Endothelial cell of umbilical vein (primary cell): ENCODE results near the gene PLPP2. TPM values are rescaled to one million over a fixed set of nuclear protein-coding genes. Genes with fewer than 3 reads are reported as not detected.
A peak's percentile ranks its signal among the peaks of the same experiment; 100 is the strongest.

Source experiments
- BruUV-seq: library from RNA; stranded (reverse); fragments of 400-500 nt; replicated peaks from 2 replicates; lab custom pipeline; 2021; lab: Mats Ljungman, UMichigan
- CTCF ChIA-PET: fragments of 300-600, 350-600 bp; sonication (Branson Sonifier 250); formaldehyde crosslinking; loops from one replicate; lab custom pipeline; 2021; ENCODE audit warnings: antibody characterized with exemption, inconsistent platforms; lab: Charles Lee
- POLR2A ChIA-PET: fragments of 300-600, 350-600 bp; sonication (Branson Sonifier 250); formaldehyde crosslinking; loops from one replicate; lab custom pipeline; 2021; ENCODE audit warnings: antibody characterized with exemption, inconsistent platforms; lab: Charles Lee
- DNase-seq: peaks from one replicate; pipeline ENCODE4 v3.0.0-alpha.2; 2011; ENCODE audit warnings: low read depth, low spot score
- FAIRE-seq: peaks from 2 replicates; lab custom pipeline; 2011; peaks lifted over from hg19 to GRCh38; lab: Jason Lieb, UNC
- H2AFZ ChIP-seq: 2 replicates; pipeline ENCODE4 v1.6.0; 2012; ENCODE audit warnings: low read depth, low read length, control low read depth, inconsistent platforms
- H3K27ac ChIP-seq: 2 replicates; pipeline ENCODE4 v1.5.1; 2011; ENCODE audit warnings: low read depth, mild to moderate bottlenecking, control low read depth, low read length, moderate library complexity; ENCODE audit not compliant: insufficient read depth
- H3K27me3 ChIP-seq, 2 experiments: 2 replicates each; pipeline versions ENCODE4 v1.6.0 to v1.6.1; 2011; ENCODE audit warnings: low read length in 2 of 2, mixed read lengths in 1 of 2; ENCODE audit not compliant: control insufficient read depth in 2 of 2, insufficient read depth in 2 of 2
- H3K36me3 ChIP-seq, 2 experiments: 2 replicates in 1 of 2; 3 replicates in 1 of 2; pipeline ENCODE4 v1.5.1; 2011; ENCODE audit warnings: low read length in 2 of 2, mild to moderate bottlenecking in 1 of 2, moderate library complexity in 1 of 2; ENCODE audit not compliant: control insufficient read depth in 2 of 2, insufficient read depth in 2 of 2; ENCODE audit errors: extremely low read depth in 1 of 2
- H3K4me1 ChIP-seq: 3 replicates; pipeline ENCODE4 v1.5.1; 2011; ENCODE audit warnings: mild to moderate bottlenecking, low read length; ENCODE audit not compliant: control insufficient read depth, insufficient read depth; ENCODE audit errors: extremely low read depth
- H3K4me2 ChIP-seq: 2 replicates; pipeline ENCODE4 v1.6.1; 2011; ENCODE audit warnings: low read length, control low read depth, mixed read lengths; ENCODE audit not compliant: insufficient read depth
- H3K4me3 ChIP-seq, 3 experiments: fragments of 200-600 bp in 1 of 3; sonication (generic), shearing (Covaris generic) in 1 of 3; replicated peaks in 1 of 3; 2 replicates each; pipeline ENCODE4 v1.5.1; 2011 to 2016; ENCODE audit warnings: control low read depth in 3 of 3, low read length in 3 of 3, mild to moderate bottlenecking in 2 of 3, inconsistent platforms in 1 of 3, low read depth in 1 of 3, moderate library complexity in 1 of 3; ENCODE audit not compliant: insufficient read depth in 1 of 3
- H3K79me2 ChIP-seq: 2 replicates; pipeline ENCODE4 v1.6.0; 2012; ENCODE audit warnings: low read length, inconsistent platforms; ENCODE audit not compliant: control insufficient read depth, insufficient read depth
- H3K9ac ChIP-seq: replicated peaks from 2 replicates; pipeline ENCODE3; 2011; ENCODE audit warnings: low read length, control low read depth; ENCODE audit not compliant: insufficient read depth; ENCODE audit errors: extremely low read depth
- H3K9me1 ChIP-seq: replicated peaks from 3 replicates; pipeline ENCODE4 v1.6.0; 2011; ENCODE audit warnings: mild to moderate bottlenecking, low read length; ENCODE audit not compliant: control insufficient read depth, insufficient read depth; ENCODE audit errors: extremely low read depth
- H3K9me3 ChIP-seq: replicated peaks from 2 replicates; pipeline ENCODE4 v1.5.1; 2012; ENCODE audit warnings: low read length, inconsistent platforms; ENCODE audit not compliant: control insufficient read depth, insufficient read depth
- H4K20me1 ChIP-seq: replicated peaks from 2 replicates; pipeline ENCODE3; 2011; ENCODE audit warnings: mild to moderate bottlenecking, low read length; ENCODE audit not compliant: control insufficient read depth, insufficient read depth; ENCODE audit errors: extremely low read depth
- CTCF ChIP-seq, 2 donors: IDR thresholded peaks; 1 replicate in 1 of 2; 2 replicates in 1 of 2; pipeline ENCODE4 v1.5.1; 2011; ENCODE audit warnings: low read length in 2 of 2, mild to moderate bottlenecking in 2 of 2, moderate library complexity in 2 of 2, control low read depth in 1 of 2, inconsistent platforms in 1 of 2, low read depth in 1 of 2; ENCODE audit not compliant: insufficient read depth in 1 of 2; ENCODE audit errors: extremely low read depth in 1 of 2
- EZH2 ChIP-seq: IDR thresholded peaks from 2 replicates; pipeline ENCODE4 v1.6.1; 2012; ENCODE audit warnings: borderline replicate concordance, low read depth, mild to moderate bottlenecking, moderate library complexity, low read length, inconsistent platforms; ENCODE audit not compliant: severe bottlenecking
- FOS ChIP-seq: IDR thresholded peaks from 2 replicates; pipeline ENCODE4 v1.6.1; 2011; ENCODE audit warnings: mild to moderate bottlenecking, low read length, moderate library complexity, borderline replicate concordance; ENCODE audit not compliant: insufficient read depth
- GATA2 ChIP-seq: IDR thresholded peaks from 2 replicates; pipeline ENCODE4 v1.7.0; 2011; ENCODE audit warnings: low read depth, mild to moderate bottlenecking, moderate library complexity, mixed read lengths, low read length; ENCODE audit not compliant: insufficient read length, insufficient read depth
- JUN ChIP-seq: IDR thresholded peaks from 2 replicates; pipeline ENCODE4 v1.6.1; 2011; ENCODE audit warnings: borderline replicate concordance, low read depth; ENCODE audit not compliant: insufficient read length, insufficient read depth
- MYC ChIP-seq: IDR thresholded peaks from one replicate; pipeline ENCODE4 v1.6.1; 2011; ENCODE audit warnings: mild to moderate bottlenecking, low read depth, low read length
- POLR2A ChIP-seq: IDR thresholded peaks from 2 replicates; pipeline ENCODE4 v1.6.1; 2012; ENCODE audit warnings: low read depth, mild to moderate bottlenecking, control low read depth, low read length
- POLR2AphosphoS5 ChIP-seq: IDR thresholded peaks from 2 replicates; pipeline ENCODE4 v1.6.1; 2012; ENCODE audit warnings: low read depth, mild to moderate bottlenecking, control low read depth, low read length, moderate library complexity; ENCODE audit not compliant: insufficient read depth
- dilution Hi-C: fragments of 300-500 bp; cut with MboI; formaldehyde crosslinking; loops from one replicate; pipeline ENCODE4 v1.15.0; 2019; ENCODE audit warnings: low sequenced_read_pairs; ENCODE audit not compliant: extremely low pct_ligation_motif_present
- intact Hi-C: fragments of 100-400 bp; cut with micrococcal nuclease; formaldehyde crosslinking; loops from one replicate; pipeline ENCODE4 v1.10.0; 2022
- polyA plus RNA-seq, 4 experiments: library from polyadenylated mRNA; depleted of rRNA in 3 of 4; stranded (reverse) in 3 of 4; unstranded in 1 of 4; fragments of >200 nt; gene quantifications; 2 replicates each; pipeline versions ENCODE4 v1.2.1 to v1.2.3, GENCODE V29; 2011 to 2012; ENCODE audit warnings: missing spikeins in 1 of 4
- total RNA-seq: library from RNA; stranded (reverse); gene quantifications from 2 replicates; pipeline ENCODE4 v1.2.3, GENCODE V29; 2021
- TF ChIP-seq, protein P1 (sequence below): IDR thresholded peaks from 2 replicates; pipeline ENCODE4 v1.6.1; 2011; ENCODE audit not compliant: insufficient read depth, insufficient read length

PLPP2 gene
- total and polyA plus RNA-seq, 2 donors (not counting 3 experiments of a cell fraction or from before 2014, with no cell fraction given) = 27.9 to 34.3 TPM

DNA sequence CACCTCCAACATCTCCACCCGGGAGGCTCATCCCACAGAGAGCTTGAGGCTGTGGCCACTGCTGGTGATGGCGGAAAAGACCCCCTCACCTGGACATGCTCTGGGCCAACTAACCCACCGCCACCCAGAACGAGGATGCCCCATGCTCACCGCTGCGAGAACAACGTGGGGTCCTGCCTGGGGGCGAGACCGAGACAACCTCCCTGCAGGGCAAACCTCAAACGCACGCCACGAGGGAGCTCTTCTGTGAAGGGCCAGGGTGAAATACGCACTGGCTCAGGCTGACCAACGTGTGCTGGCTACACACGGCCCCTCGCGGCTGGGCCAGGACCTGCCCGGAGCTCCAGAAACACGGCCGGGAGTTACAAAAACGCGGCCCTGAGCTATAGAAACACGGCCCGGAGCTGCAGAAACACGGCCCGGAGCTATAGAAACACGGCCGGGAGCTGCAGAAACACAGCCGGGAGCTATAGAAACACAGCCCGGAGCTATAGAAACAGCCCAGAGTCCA, 19.0 kb upstream of the PLPP2 start:
- Histone ChIP-seq H3K9me1 (no peaks in the 10 kb centered on the region), H2AFZ (no peak overlapping the region), H3K4me2 (peak overlapping the region; percentile 47), H3K36me3 (peaks cover 12 to 40% of the 10 kb centered on the region in 2 experiments), H4K20me1 (no peaks in the 10 kb centered on the region), H3K79me2 (peaks cover 58% of the 10 kb centered on the region), H3K9ac (peak overlapping the region; percentile 2), H3K27me3 (no peaks in the 10 kb centered on the region), H3K27ac (peak overlapping the region; percentile 10), H3K4me1 (peaks cover 23% of the 10 kb centered on the region), H3K9me3 (no peaks in the 10 kb centered on the region), H3K4me3 (peak overlapping the region; percentile 0 to 26 (median 5))
- intact Hi-C loops = no loop called here
- peak; percentile 89 for FAIRE-seq
- no TSS peak for BruUV-seq
- CTCF ChIA-PET = interaction anchor here (0.9 to 1.6 kb wide), 8 partner anchors 9 to 201 kb away, joined by 3 to 29 read pairs (median 6); no protein-coding TSS in a partner anchor
- dilution Hi-C loops = no loop called here
- POLR2A ChIA-PET = interaction anchor here (1.1 kb wide), 1 partner anchor 179 kb away, joined by 3 read pairs; no protein-coding TSS in a partner anchor
- DNase-seq = peak; percentile 85
- TF ChIP-seq, protein P1, sequence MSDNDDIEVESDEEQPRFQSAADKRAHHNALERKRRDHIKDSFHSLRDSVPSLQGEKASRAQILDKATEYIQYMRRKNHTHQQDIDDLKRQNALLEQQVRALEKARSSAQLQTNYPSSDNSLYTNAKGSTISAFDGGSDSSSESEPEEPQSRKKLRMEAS = peak; percentile 8
- TF ChIP-seq CTCF (IDR thresholded peaks at IDR 0.05; ENCODE audit: extremely low read depth in 1 of 2, insufficient read depth in 1 of 2, low read depth in 1 of 2, low read length in 2 of 2) (peak in 1 of 2 donors; percentile 30), JUN (no peak)

DNA sequence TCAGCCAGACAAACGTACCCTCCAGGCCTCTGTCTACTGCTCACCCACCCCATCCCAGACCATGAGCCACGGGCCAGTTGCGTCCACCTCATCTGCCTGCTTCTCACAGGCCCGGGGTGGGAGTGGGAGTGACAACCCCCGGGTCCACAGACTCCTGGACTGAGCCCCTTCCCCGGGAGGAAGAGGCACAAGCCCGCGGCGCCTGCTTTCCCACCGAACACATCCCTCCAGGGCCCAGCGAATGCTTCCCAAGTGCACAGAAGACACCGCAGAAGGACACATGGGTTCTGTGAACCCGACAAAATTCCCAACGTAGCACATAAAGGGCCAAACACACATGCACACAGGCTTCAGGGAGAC, 18.0 kb upstream of the PLPP2 start:
- TF ChIP-seq MYC = no peak
- TF ChIP-seq JUN = no peak
- no peak for TF ChIP-seq CTCF (IDR thresholded peaks at IDR 0.05; ENCODE audit: extremely low read depth in 1 of 2, insufficient read depth in 1 of 2, low read depth in 1 of 2, low read length in 2 of 2)
- no peak for TF ChIP-seq GATA2
- no peak for TF ChIP-seq POLR2AphosphoS5
- TF ChIP-seq, protein P1 = no peak
- TF ChIP-seq FOS = no peak
- no peak for TF ChIP-seq POLR2A
- no peak for TF ChIP-seq EZH2
- ChIA-PET POLR2A (no interaction called here), CTCF (no interaction called here)
- H3K27me3 ChIP-seq = no peaks in the 10 kb centered on the region
- FAIRE-seq (no peak), DNase-seq (no peak)
- no peak overlapping the region for H3K4me2 ChIP-seq
- BruUV-seq = no TSS peak
- peaks cover 12 to 37% of the 10 kb centered on the region in 2 experiments for H3K36me3 ChIP-seq
- no peaks in the 10 kb centered on the region for H3K9me3 ChIP-seq
- no peak overlapping the region for H3K4me3 ChIP-seq
- H3K27ac ChIP-seq = no peak overlapping the region
- intact Hi-C loops (no loop called here), dilution Hi-C loops (no loop called here)
- peaks cover 23% of the 10 kb centered on the region for H3K4me1 ChIP-seq
- no peak overlapping the region for H2AFZ ChIP-seq
- H4K20me1 ChIP-seq = no peaks in the 10 kb centered on the region
- H3K9me1 ChIP-seq = no peaks in the 10 kb centered on the region
- peaks cover 59% of the 10 kb centered on the region for H3K79me2 ChIP-seq
- no peak overlapping the region for H3K9ac ChIP-seq
